ENCODE results near the gene CDH6. TPM values are rescaled to one million over a fixed set of nuclear protein-coding genes. Genes with fewer than 3 reads are reported as not detected.

CDH6 gene
- total RNA-seq: under 0.01 TPM

DNA sequence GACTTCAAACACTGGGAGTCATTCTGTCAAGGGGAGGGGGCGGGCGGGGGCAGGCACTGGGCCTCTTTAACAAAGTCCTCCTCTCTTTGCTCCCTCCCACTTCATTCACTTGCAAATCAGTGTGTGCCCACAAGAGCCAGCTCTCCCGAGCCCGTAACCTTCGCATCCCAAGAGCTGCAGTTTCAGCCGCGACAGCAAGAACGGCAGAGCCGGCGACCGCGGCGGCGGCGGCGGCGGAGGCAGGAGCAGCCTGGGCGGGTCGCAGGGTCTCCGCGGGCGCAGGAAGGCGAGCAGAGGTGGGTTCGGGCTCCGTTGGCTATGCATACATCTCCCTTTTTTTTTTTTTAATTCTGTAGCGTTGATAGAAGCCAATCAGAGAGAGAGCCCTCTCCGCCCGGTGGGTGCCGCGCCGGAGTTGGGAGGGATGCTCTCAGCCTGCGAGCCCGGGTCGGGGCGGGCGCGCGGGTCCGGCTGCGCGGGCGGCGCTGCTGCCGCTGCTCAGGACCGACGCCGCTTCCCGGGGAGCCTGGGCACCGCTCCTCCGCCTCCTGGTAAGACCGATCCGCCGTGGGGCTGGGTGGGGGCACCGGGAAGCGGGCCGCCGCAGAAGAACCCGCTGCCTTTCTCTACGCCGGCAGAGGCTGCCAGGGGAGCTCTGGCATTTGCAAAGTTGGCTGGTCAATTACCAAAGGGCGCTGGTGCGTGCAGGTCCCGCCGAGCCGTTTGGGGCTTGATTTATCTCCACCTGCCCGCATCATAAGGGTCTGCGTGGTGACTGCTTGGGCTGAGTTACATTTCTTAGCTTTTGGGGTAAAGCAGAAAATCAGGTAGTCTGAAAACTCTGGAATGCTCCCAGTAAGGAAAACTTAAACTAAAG lies at the start of gene CDH6:
Gene CDH6, plus strand, starts transcription at position 96 of the 877 bp plus-strand sequence. CDS start 73,788 bp downstream, outside the sequence.
- peak in 1 of 3 donors; percentile 21 for DNase-seq (ENCODE audit: low read depth in 2 of 3, low spot score in 2 of 3)

DNA sequence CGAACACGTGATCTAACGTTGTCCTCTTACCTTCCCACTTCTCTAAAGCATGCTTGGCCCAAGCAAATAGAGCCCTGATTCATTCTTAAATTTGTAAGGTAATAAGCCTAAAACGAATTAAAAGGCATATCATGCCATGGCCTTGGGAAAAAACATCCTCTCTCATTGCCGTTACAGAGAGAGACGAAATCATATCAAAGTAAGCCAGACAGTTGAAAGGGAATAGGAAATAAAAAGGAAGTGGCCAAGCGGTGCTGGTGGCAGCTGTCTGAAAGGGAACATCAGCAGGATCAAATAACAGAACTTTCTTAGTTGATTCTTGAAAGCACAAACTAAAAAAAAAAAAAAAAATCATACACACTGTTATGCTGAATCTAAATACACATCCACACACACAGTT lies 49.1 kb upstream of the CDH6 start:
- peak in 1 of 3 donors; percentile 42 for DNase-seq (ENCODE audit: low read depth in 2 of 3, low spot score in 2 of 3)

DNA sequence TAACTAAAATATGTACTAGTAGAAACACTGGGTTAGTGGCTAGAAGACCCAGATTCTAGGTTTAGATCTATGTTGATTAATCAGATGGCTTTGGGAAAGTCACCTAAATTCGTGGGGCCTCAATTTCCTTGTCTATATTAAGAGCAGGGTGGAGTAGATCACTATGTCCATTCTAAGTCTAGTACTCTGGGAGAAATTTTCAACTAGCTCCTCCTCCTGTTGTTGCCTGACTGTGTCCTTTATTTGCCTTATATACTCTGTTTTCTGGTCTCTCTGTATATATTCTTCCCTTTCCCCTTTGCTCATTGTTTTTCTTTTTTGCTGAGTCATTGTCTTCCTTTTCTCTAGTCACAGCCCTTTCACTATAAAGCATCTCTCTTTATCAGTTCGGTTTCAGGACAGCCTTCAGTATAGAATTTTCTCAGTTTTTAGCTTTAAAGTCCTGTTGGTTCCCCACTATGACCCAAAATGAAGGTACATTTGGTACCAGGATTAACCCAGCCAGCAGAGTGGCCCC lies 44.5 kb upstream of the CDH6 start:
- peak in 1 of 3 donors; percentile 41 for DNase-seq (ENCODE audit: low read depth in 2 of 3, low spot score in 2 of 3)

DNA sequence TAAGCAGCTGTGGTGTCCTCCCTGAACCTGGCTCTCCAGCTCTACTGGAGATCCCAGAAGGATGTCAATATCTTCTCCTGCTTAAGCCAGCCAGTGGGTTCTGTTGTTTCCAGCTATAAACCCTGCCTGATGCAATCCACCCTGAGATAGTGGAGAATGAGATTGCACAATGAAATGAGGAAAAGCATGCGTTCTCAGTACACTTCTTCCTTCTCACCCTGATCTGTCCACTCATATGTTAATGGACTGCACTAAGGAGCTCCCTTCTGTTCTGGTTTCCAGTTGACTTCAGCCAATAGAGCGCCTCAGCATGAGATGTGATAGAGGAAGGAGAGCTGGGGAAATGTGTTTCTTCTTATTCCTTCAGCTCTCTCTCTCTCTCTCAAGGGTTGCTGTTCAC lies 40.0 kb upstream of the CDH6 start:
- no peak for DNase-seq (ENCODE audit: low read depth in 2 of 3, low spot score in 2 of 3)

DNA sequence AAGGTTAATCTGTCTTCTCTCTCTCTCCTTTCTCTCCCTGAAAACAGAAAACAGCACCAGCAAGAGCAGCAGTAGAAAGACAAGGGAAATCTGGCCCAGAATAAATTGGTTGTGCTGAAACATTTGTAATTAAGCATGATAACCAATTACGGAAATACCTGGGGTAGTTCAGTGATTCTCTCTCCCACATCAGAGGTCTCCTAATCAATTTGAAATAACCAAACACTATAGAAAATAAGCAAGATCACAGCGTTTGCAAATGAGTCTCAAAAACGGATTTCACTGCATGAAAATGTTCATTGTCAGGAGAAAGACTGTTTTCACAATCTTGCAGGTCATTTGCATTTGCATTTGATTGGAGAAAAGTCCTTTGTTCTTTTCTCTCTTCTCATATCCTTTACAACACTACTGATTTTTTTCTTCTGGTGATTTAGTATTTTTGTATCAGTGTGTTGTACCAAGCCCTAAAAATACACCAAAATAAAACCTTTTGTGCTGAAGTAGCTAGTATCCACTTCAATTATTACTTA lies 36.8 kb upstream of the CDH6 start:
- DNase-seq (ENCODE audit: low read depth in 2 of 3, low spot score in 2 of 3): no peak

- DNase-seq (ENCODE audit: low read depth in 2 of 3, low spot score in 2 of 3): no peak
These were observed 35.8 kb upstream of the CDH6 start for GRCh38 chr5:31157720-31158119.

DNA sequence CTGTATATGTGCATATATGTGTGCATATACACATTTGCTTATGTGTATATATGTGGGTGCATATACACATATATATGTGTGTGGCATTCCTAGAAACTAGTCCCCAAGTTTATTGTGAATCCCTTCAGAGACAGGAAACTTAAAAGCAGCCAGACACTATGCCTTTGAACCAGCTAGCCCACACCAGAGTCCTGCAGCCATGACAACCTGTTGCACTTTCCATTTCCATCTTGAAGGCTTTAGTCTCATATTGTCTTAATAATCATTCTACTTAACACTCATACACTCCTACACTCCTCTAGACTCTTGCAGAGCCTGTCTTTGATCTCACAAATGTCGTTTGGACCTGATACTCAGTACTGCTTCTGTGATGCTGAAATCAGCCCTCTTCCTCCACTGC lies 34.8 kb upstream of the CDH6 start:
- DNase-seq (ENCODE audit: low read depth in 2 of 3, low spot score in 2 of 3): no peak

- DNase-seq (ENCODE audit: low read depth in 2 of 3, low spot score in 2 of 3): no peak
These were observed 31.7 kb upstream of the CDH6 start for GRCh38 chr5:31161781-31162181.

DNA sequence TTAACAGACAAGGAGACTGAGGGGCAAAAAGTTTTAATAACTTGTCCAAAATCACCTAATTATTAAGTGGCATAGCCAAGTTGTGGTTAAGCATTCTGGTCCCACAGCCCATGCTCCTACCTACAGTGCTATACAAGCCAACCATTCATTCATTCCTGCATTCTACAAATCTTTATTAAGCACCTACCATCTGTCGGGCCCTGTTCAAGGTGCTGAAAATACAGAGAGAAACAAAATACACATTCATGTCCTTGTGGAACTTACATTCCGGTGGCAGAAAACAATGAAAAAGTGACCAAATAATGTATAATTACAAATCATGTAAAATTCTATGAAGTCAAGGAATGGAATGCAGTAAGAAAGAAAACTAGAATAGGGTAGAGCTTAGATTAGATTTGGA lies 27.8 kb upstream of the CDH6 start:
- no peak for DNase-seq (ENCODE audit: low read depth in 2 of 3, low spot score in 2 of 3)

DNA sequence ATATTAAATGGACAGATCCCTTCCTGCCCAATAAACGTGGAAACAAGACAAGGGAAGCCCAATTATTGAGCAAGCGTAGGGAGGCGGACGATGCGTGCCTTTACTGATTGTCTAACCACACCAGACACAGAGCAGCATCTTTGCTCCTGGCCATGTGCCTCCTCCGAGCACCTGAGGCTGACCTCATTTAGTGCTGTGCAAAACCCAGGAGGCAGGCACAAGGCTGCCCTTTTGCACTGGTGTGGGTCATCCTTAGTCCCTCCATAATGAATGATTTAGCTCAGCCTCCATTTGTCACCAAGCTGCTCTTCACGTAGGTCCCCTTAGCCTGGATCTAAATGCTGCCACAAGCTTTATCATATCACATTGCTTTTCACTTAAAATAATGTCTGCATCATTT lies 24.1 kb upstream of the CDH6 start:
- DNase-seq (ENCODE audit: low read depth in 2 of 3, low spot score in 2 of 3): no peak

- no peak for DNase-seq (ENCODE audit: low read depth in 2 of 3, low spot score in 2 of 3)
These were observed 20.6 kb upstream of the CDH6 start for GRCh38 chr5:31172881-31173280.

DNA sequence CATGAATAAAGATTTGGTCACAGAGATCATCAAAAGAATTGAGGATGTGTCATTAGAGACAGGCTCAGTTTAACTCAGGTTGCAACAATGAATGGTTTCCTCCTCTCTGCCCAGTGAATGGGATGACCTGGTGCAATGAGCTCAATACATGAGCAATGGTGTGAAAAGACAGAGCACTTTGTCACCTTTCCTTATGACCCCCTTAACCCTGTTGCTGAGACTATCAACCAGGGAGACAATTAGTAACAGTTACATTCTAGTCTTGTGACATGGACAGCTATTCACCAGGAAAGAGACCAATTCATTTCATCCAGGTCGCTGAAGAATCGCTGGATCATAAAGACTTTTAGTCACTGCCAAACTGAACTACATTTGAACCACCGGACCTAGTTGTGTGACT lies 19.9 kb upstream of the CDH6 start:
- no peak for DNase-seq (ENCODE audit: low read depth in 2 of 3, low spot score in 2 of 3)

DNA sequence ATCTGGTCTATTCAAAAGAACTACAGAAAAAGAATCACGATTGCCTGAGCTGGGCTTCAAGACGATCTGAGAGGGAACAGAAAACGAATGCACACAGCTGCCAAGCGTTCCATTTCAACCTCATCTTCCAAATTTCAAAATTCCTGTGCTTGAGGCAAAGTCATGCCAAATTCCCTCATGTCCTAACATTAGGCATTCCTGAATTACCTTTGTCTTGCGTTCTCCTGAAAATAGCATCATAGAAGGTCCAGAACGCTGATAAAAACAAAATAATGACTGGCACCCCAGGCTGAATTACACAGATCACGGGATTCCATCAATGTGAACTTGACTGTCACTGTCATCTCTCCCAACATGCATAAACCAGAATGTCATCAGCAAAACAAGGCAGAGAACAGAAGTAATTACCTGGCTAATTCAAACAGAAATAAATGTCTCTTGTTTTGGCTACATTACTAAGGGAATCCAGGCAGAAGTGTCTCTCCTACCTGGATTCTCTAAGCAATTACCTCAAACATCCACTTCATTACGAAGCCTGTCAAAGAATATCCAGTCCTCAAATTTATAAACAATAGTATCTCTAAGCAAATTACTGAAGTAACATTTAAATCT lies 12.0 kb upstream of the CDH6 start:
- DNase-seq (ENCODE audit: low read depth in 2 of 3, low spot score in 2 of 3): no peak

DNA sequence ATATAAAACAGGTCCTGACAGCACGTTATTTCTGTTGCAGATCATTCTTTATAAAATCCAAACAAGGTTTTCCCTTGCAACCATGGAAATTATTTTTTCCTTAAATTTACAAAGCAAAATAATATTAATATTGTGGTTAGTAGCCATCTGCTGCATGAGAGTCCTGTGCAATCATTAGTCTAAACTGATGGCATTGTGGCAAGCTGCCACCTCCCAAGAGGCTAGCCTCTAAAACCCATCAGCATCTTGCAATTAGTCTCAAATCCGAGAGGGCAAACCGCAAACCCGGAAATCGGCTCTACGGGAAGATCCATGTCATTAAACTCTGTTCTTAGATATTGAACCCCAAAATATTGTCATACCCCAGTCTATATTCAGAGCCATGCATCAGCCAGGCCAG lies 11.3 kb upstream of the CDH6 start:
- DNase-seq (ENCODE audit: low read depth in 2 of 3, low spot score in 2 of 3): no peak

- no peak for DNase-seq (ENCODE audit: low read depth in 2 of 3, low spot score in 2 of 3)
These were observed 7.5 kb upstream of the CDH6 start for GRCh38 chr5:31185951-31186350.

- DNase-seq (ENCODE audit: low read depth in 2 of 3, low spot score in 2 of 3): peak in 1 of 3 donors; percentile 58
These were observed 6.7 kb upstream of the CDH6 start for GRCh38 chr5:31186672-31187267.

DNA sequence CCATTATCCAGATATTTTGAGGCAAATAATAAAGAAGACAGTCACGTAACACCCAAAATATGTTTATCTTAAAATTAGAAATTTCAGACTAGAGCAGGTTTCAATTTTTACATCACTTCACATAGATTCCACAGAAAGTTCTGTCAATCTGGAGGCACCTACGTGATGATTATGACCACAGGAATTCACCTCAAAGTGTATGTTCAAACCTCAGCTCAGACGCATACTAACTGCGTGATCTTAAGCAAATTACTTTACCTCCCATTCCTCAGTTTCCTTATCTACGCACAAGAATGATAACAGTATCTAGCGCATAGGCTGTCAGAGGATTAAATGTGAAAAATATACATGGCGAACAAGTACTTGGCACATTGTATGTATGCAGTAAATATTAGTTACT lies 5.9 kb upstream of the CDH6 start:
- DNase-seq (ENCODE audit: low read depth in 2 of 3, low spot score in 2 of 3): no peak

DNA sequence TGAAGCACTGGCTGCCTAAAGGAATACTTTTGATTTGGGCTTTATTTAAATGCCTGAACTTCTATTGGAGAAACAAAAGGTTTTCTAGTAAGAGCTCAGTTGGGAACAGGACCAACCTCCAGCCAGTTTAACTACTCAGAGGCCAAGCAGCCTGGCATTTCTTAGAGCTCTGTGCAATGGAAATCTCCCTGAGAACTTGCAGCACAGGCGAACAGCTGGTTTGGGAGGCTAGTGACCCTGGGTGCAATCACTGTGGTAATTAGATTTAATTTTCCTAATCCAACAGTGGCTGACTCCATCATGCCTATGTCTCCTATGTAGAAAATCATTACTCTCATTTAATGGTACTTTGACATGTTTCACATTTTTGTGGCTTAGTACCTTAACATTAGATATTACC lies 1.0 kb upstream of the CDH6 start:
- no peak for DNase-seq (ENCODE audit: low read depth in 2 of 3, low spot score in 2 of 3)

- DNase-seq (ENCODE audit: low read depth in 2 of 3, low spot score in 2 of 3): peak in 1 of 3 donors; percentile 40
These were observed 370 bp upstream of the CDH6 start for GRCh38 chr5:31193116-31193515.

GRCh38 chr5:31194468-31194813 lies 955 bp downstream of the CDH6 start:
- peak in 1 of 3 donors; percentile 8 for DNase-seq (ENCODE audit: low read depth in 2 of 3, low spot score in 2 of 3)

GRCh38 chr5:31194892-31195555 lies 1.5 kb downstream of the CDH6 start:
- no peak for DNase-seq (ENCODE audit: low read depth in 2 of 3, low spot score in 2 of 3)
